Measurements from ENCODE around the gene ACTA1.

- TF ChIP-seq POLR2A (IDR thresholded peaks at IDR 0.05) (no peak), CTCF (IDR thresholded peaks at IDR 0.05) (peak in 2 of 6 experiments; percentile 26 to 28)
These were observed 19.3 kb upstream of the ACTA1 start for GRCh38 chr1:229452956-229453801.
